ENCODE measurements around the gene NUTF2. TPM values are rescaled to one million over a fixed set of nuclear protein-coding genes. Genes with fewer than 3 reads are reported as not detected.

The NUTF2 gene
- total RNA-seq, 1 experiment from 2014 or later, result 217 TPM

GRCh38 chr16:67811899-67812298, 34.8 kb upstream of the NUTF2 start:
- POLR2A ChIA-PET (ENCODE audit: low non-redundant PET), result no interaction called here

GRCh38 chr16:67814567-67814966, 32.2 kb upstream of the NUTF2 start:
- intact Hi-C loops (cut with micrococcal nuclease; ENCODE audit: unreplicated experiment), result loop anchor here (10.0 kb wide), 1 partner anchor 230 kb away; no protein-coding TSS in a partner anchor
- Histone ChIP-seq H3K36me3 (ENCODE audit: insufficient read depth, low read length, poor library complexity, severe bottlenecking) (no peaks in the 10 kb centered on the region), H3K27me3 (replicated peaks; ENCODE audit: insufficient read depth, low read depth, low read length, poor library complexity) (no peaks in the 10 kb centered on the region), H3K4me1 (ENCODE audit: insufficient read depth, low read length, poor library complexity, severe bottlenecking) (no peaks in the 10 kb centered on the region), H3K4me3 (ENCODE audit: low read depth, low read length, poor library complexity, severe bottlenecking) (no peak overlapping the region), H3K9me3 (ENCODE audit: low read depth, low read length, poor library complexity, severe bottlenecking) (no peaks in the 10 kb centered on the region), H3K27ac (ENCODE audit: low read depth, low read length, poor library complexity, severe bottlenecking) (no peak overlapping the region)
- no TSS peak for BruUV-seq (replicated peaks)
- TF ChIP-seq, protein P1, sequence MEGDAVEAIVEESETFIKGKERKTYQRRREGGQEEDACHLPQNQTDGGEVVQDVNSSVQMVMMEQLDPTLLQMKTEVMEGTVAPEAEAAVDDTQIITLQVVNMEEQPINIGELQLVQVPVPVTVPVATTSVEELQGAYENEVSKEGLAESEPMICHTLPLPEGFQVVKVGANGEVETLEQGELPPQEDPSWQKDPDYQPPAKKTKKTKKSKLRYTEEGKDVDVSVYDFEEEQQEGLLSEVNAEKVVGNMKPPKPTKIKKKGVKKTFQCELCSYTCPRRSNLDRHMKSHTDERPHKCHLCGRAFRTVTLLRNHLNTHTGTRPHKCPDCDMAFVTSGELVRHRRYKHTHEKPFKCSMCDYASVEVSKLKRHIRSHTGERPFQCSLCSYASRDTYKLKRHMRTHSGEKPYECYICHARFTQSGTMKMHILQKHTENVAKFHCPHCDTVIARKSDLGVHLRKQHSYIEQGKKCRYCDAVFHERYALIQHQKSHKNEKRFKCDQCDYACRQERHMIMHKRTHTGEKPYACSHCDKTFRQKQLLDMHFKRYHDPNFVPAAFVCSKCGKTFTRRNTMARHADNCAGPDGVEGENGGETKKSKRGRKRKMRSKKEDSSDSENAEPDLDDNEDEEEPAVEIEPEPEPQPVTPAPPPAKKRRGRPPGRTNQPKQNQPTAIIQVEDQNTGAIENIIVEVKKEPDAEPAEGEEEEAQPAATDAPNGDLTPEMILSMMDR (conservative IDR thresholded peaks at IDR 0.05; ENCODE audit: low read depth, low read length), result no peak
- TF ChIP-seq EZH2 (IDR thresholded peaks at IDR 0.05; ENCODE audit: borderline replicate concordance, low read depth, low read length, poor library complexity, severe bottlenecking), result no peak
- ChIA-PET POLR2A (ENCODE audit: low non-redundant PET) (no interaction called here), CTCF (no interaction called here)
- no peak for DNase-seq (ENCODE audit: low spot score)

More at GRCh38 chr16:67811899-67812298, 34.8 kb upstream of the NUTF2 start:
- TF ChIP-seq, protein P1 (conservative IDR thresholded peaks at IDR 0.05; ENCODE audit: low read depth, low read length), result no peak
- TF ChIP-seq EZH2 (IDR thresholded peaks at IDR 0.05; ENCODE audit: borderline replicate concordance, low read depth, low read length, poor library complexity, severe bottlenecking), result no peak
- H3K27me3 ChIP-seq (replicated peaks; ENCODE audit: insufficient read depth, low read depth, low read length, poor library complexity), result no peaks in the 10 kb centered on the region
- CTCF ChIA-PET, result no interaction called here
- H3K4me3 ChIP-seq (ENCODE audit: low read depth, low read length, poor library complexity, severe bottlenecking), result no peak overlapping the region
- DNase-seq (ENCODE audit: low spot score), result no peak
- no peak overlapping the region for H3K27ac ChIP-seq (ENCODE audit: low read depth, low read length, poor library complexity, severe bottlenecking)
- no TSS peak for BruUV-seq (replicated peaks)
- intact Hi-C loops (cut with micrococcal nuclease; ENCODE audit: unreplicated experiment), result loop anchor here (10.0 kb wide), 1 partner anchor 233 kb away; no protein-coding TSS in a partner anchor
- no peaks in the 10 kb centered on the region for H3K36me3 ChIP-seq (ENCODE audit: insufficient read depth, low read length, poor library complexity, severe bottlenecking)
- H3K9me3 ChIP-seq (ENCODE audit: low read depth, low read length, poor library complexity, severe bottlenecking), result no peaks in the 10 kb centered on the region
- H3K4me1 ChIP-seq (ENCODE audit: insufficient read depth, low read length, poor library complexity, severe bottlenecking), result peaks cover 6% of the 10 kb centered on the region

DNA sequence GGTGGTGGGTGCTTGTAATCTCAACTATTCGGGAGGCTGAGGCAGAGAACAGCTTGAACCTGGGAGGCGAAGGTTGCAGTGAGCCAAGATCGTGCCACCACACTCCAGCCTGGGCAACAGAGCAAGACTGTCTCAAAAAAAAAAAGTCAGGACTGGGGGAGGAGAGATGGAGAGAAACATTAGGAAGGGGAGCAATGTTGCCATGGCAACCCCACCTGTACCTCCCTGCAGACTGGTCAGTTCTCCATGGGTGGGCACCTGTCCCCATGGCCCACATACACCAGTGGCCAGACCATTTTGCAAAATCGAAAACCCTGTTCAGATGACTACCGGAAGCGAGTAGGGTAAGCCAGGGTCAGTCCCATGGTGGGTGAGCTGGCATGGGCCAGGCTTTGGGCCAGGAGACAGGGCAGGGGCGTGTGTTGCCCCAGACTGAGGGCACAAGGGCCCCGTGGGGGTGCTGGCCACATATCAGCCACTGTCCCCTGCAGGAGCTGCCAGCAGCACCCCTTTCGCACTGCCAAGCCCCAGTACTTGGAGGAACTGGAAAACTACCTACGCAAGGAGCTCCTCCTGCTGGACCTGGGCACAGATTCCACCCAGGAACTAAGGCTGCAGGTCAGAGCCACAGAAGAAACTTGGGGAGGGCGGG, 26.0 kb upstream of the NUTF2 start:
- no peak for TF ChIP-seq EZH2 (IDR thresholded peaks at IDR 0.05; ENCODE audit: borderline replicate concordance, low read depth, low read length, poor library complexity, severe bottlenecking)
- TF ChIP-seq, protein P1 (conservative IDR thresholded peaks at IDR 0.05; ENCODE audit: low read depth, low read length), result no peak
- Histone ChIP-seq H3K4me3 (ENCODE audit: low read depth, low read length, poor library complexity, severe bottlenecking) (no peak overlapping the region), H3K4me1 (ENCODE audit: insufficient read depth, low read length, poor library complexity, severe bottlenecking) (no peaks in the 10 kb centered on the region), H3K9me3 (ENCODE audit: low read depth, low read length, poor library complexity, severe bottlenecking) (no peaks in the 10 kb centered on the region), H3K27ac (ENCODE audit: low read depth, low read length, poor library complexity, severe bottlenecking) (no peak overlapping the region), H3K36me3 (ENCODE audit: insufficient read depth, low read length, poor library complexity, severe bottlenecking) (no peaks in the 10 kb centered on the region), H3K27me3 (replicated peaks; ENCODE audit: insufficient read depth, low read depth, low read length, poor library complexity) (no peaks in the 10 kb centered on the region)
- intact Hi-C loops (cut with micrococcal nuclease; ENCODE audit: unreplicated experiment), result no loop called here
- BruUV-seq (replicated peaks), result no TSS peak
- ChIA-PET POLR2A (ENCODE audit: low non-redundant PET) (no interaction called here), CTCF (interaction anchor here (0.6 kb wide), 1 partner anchor 401 kb away, joined by 5 read pairs; no protein-coding TSS in a partner anchor)
- DNase-seq (ENCODE audit: low spot score), result no peak
